GM23248 (cell line): ENCODE results near the gene PGBD5. TPM values are rescaled to one million over a fixed set of nuclear protein-coding genes. Genes with fewer than 3 reads are reported as not detected.

ENCODE experiments used
- DNase-seq: peaks from one replicate; pipeline ENCODE4 v3.0.0-alpha.2; 2015
- H2AFZ ChIP-seq: fragments of 200-600 bp; sonication (generic); 2 replicates; pipeline ENCODE4 v1.6.1; 2016; ENCODE audit warnings: antibody characterized with exemption
- H3F3A ChIP-seq: fragments of 200-600 bp; sonication (generic); 2 replicates; pipeline ENCODE4 v1.6.1; 2016; ENCODE audit warnings: mild to moderate bottlenecking, antibody characterized with exemption, mixed run types; ENCODE audit not compliant: insufficient read depth
- H3K27ac ChIP-seq: fragments of 200-600 bp; sonication (generic); 2 replicates; pipeline ENCODE4 v1.5.1; 2016; ENCODE audit warnings: mild to moderate bottlenecking
- H3K27me3 ChIP-seq: fragments of 200-600 bp; sonication (generic); replicated peaks from 2 replicates; pipeline ENCODE4 v1.6.1; 2016; ENCODE audit warnings: mild to moderate bottlenecking; ENCODE audit not compliant: insufficient read depth
- H3K36me3 ChIP-seq: fragments of 200-600 bp; sonication (generic); 2 replicates; pipeline ENCODE4 v1.6.1; 2016; ENCODE audit warnings: low read depth, mild to moderate bottlenecking
- H3K4me1 ChIP-seq: fragments of 200-600 bp; sonication (generic); 2 replicates; pipeline ENCODE4 v1.6.1; 2016; ENCODE audit warnings: mild to moderate bottlenecking; ENCODE audit not compliant: insufficient read depth
- H3K4me2 ChIP-seq: fragments of 200-600 bp; sonication (generic); one replicate; pipeline ENCODE4 v1.6.1; 2016; ENCODE audit warnings: mild to moderate bottlenecking; ENCODE audit not compliant: unreplicated experiment
- H3K4me3 ChIP-seq: fragments of 200-600 bp; sonication (generic); 2 replicates; pipeline ENCODE4 v1.5.1; 2016; ENCODE audit warnings: mild to moderate bottlenecking
- H3K79me2 ChIP-seq: fragments of 200-600 bp; sonication (generic); 2 replicates; pipeline ENCODE4 v1.6.1; 2016; ENCODE audit warnings: mild to moderate bottlenecking; ENCODE audit not compliant: insufficient read depth
- H3K9ac ChIP-seq: fragments of 200-600 bp; sonication (generic); 2 replicates; pipeline ENCODE4 v1.6.1; 2016; ENCODE audit warnings: mild to moderate bottlenecking
- H3K9me2 ChIP-seq: fragments of 200-600 bp; sonication (generic); 2 replicates; pipeline ENCODE4 v1.6.1; 2016; ENCODE audit warnings: mixed run types, mild to moderate bottlenecking, moderate library complexity; ENCODE audit not compliant: insufficient read depth
- H3K9me3 ChIP-seq: fragments of 200-600 bp; sonication (generic); one replicate; pipeline ENCODE4 v1.6.1; 2017; ENCODE audit warnings: low read depth
- H4K20me1 ChIP-seq: fragments of 200-600 bp; sonication (generic); 2 replicates; pipeline ENCODE4 v1.6.0; 2016; ENCODE audit not compliant: insufficient read depth
- EZH2 ChIP-seq: fragments of 200-600 bp; sonication (generic); IDR thresholded peaks from 2 replicates; pipeline ENCODE4 v1.6.1; 2018; ENCODE audit warnings: antibody characterized with exemption, mild to moderate bottlenecking; ENCODE audit not compliant: insufficient read depth, poor library complexity, severe bottlenecking
- EZH2phosphoT487 ChIP-seq: fragments of 200-600 bp; sonication (generic); IDR thresholded peaks from 2 replicates; pipeline ENCODE4 v1.6.1; 2018; ENCODE audit warnings: antibody characterized with exemption, moderate library complexity, mild to moderate bottlenecking, low read depth; ENCODE audit not compliant: insufficient read depth
- WGBS, 2 experiments: methylation state at CpG; one replicate each; pipeline ENCODE4 v1.1.6; 2015 to 2017; ENCODE audit warnings: low lambda C conversion rate in 2 of 2, low coverage in 1 of 2; ENCODE audit errors: missing lambda C conversion rate in 2 of 2; 5-methylcytosine and 5-hydroxymethylcytosine counted together
- in situ Hi-C: fragments of 300-500 bp; cut with MboI; formaldehyde crosslinking; loops from 2 replicates; pipeline ENCODE4 v1.15.0; 2020
- polyA plus RNA-seq: library from polyadenylated mRNA; unstranded; fragments of >200 nt; fragmentation: Nextera tagmentation; extraction: Ambion mirVana; gene quantifications from 2 replicates; pipeline ENCODE4 v1.2.1, GENCODE V29; 2016
- total RNA-seq: library from RNA; depleted of rRNA; stranded (reverse); fragments of >200 nt; shearing (Covaris generic); gene quantifications from 2 replicates; pipeline ENCODE4 v1.2.3, GENCODE V29; 2014

PGBD5 gene
- total and polyA plus RNA-seq, 2 experiments from 2014 or later, result 0.23 to 0.32 TPM

- no peak for DNase-seq
- in situ Hi-C loops, result no loop called here
- no peaks in the 10 kb centered on the region for H3K79me2 ChIP-seq
- H3K36me3 ChIP-seq, result no peaks in the 10 kb centered on the region
- H4K20me1 ChIP-seq, result no peaks in the 10 kb centered on the region
- no peak overlapping the region for H3K4me2 ChIP-seq
- no peaks in the 10 kb centered on the region for H3K9me2 ChIP-seq
- no peaks in the 10 kb centered on the region for H3K27me3 ChIP-seq
- no peaks in the 10 kb centered on the region for H3K4me1 ChIP-seq
- TF ChIP-seq EZH2phosphoT487 (no peak), EZH2 (no peak)
- no peak overlapping the region for H3K27ac ChIP-seq
- WGBS, 2 experiments, result 87% methylated on average over 3 of the region's 3 CpGs
- no peak overlapping the region for H3K9ac ChIP-seq
- H3K9me3 ChIP-seq, result no peaks in the 10 kb centered on the region
- H3K4me3 ChIP-seq, result no peak overlapping the region
- no peak overlapping the region for H2AFZ ChIP-seq
- H3F3A ChIP-seq, result no peaks in the 10 kb centered on the region
These were observed 91.7 kb downstream of the PGBD5 start for GRCh38 chr1:230334447-230334837.

GRCh38 chr1:230333590-230334446 is 92.3 kb downstream of the PGBD5 start:
- Histone ChIP-seq H3K27me3 (no peaks in the 10 kb centered on the region), H2AFZ (no peak overlapping the region), H3K9me2 (no peaks in the 10 kb centered on the region), H3K4me3 (no peak overlapping the region), H3K36me3 (no peaks in the 10 kb centered on the region), H3F3A (no peaks in the 10 kb centered on the region), H4K20me1 (no peaks in the 10 kb centered on the region), H3K79me2 (no peaks in the 10 kb centered on the region), H3K9me3 (no peaks in the 10 kb centered on the region), H3K4me1 (no peaks in the 10 kb centered on the region), H3K9ac (no peak overlapping the region), H3K27ac (no peak overlapping the region), H3K4me2 (no peak overlapping the region)
- 75 to 83% methylated on average over 20 of the region's 20 CpGs for WGBS, 2 experiments
- DNase-seq, result no peak
- TF ChIP-seq EZH2phosphoT487 (no peak), EZH2 (no peak)
- in situ Hi-C loops, result no loop called here

- H3K27me3 ChIP-seq, result no peaks in the 10 kb centered on the region
- no peak overlapping the region for H3K9ac ChIP-seq
- H3K9me3 ChIP-seq, result no peaks in the 10 kb centered on the region
- H3K9me2 ChIP-seq, result no peaks in the 10 kb centered on the region
- no peaks in the 10 kb centered on the region for H3F3A ChIP-seq
- no peak for TF ChIP-seq EZH2phosphoT487
- no peak for TF ChIP-seq EZH2
- 88% methylated on average over 29 of the region's 29 CpGs for WGBS, 2 experiments
- no peaks in the 10 kb centered on the region for H3K36me3 ChIP-seq
- no peaks in the 10 kb centered on the region for H4K20me1 ChIP-seq
- H2AFZ ChIP-seq, result no peak overlapping the region
- no peaks in the 10 kb centered on the region for H3K4me1 ChIP-seq
- no peak overlapping the region for H3K27ac ChIP-seq
- no peak overlapping the region for H3K4me2 ChIP-seq
- H3K4me3 ChIP-seq, result no peak overlapping the region
- in situ Hi-C loops, result no loop called here
- H3K79me2 ChIP-seq, result no peaks in the 10 kb centered on the region
- no peak for DNase-seq
These were observed 93.5 kb downstream of the PGBD5 start for GRCh38 chr1:230332575-230333066.

GRCh38 chr1:230332061-230332460 is 94.1 kb downstream of the PGBD5 start:
- H3K9ac ChIP-seq, result no peak overlapping the region
- H3K9me3 ChIP-seq, result no peaks in the 10 kb centered on the region
- H3K4me3 ChIP-seq, result no peak overlapping the region
- no peaks in the 10 kb centered on the region for H3K9me2 ChIP-seq
- no peak overlapping the region for H3K4me2 ChIP-seq
- no peak overlapping the region for H2AFZ ChIP-seq
- no peak overlapping the region for H3K27ac ChIP-seq
- H3K4me1 ChIP-seq, result no peaks in the 10 kb centered on the region
- H3K27me3 ChIP-seq, result no peaks in the 10 kb centered on the region
- H4K20me1 ChIP-seq, result no peaks in the 10 kb centered on the region
- H3K36me3 ChIP-seq, result no peaks in the 10 kb centered on the region
- WGBS, 2 experiments, result 73 to 78% methylated on average over 8 of the region's 8 CpGs
- no peaks in the 10 kb centered on the region for H3K79me2 ChIP-seq
- TF ChIP-seq EZH2phosphoT487 (no peak), EZH2 (no peak)
- no peak for DNase-seq
- H3F3A ChIP-seq, result no peaks in the 10 kb centered on the region
- in situ Hi-C loops, result no loop called here
